SK-N-SH treated with all-trans-retinoic acid at 6 μM for 48 hours (cell line): ENCODE measurements around the gene CELSR2.

Source experiments
- ATAC-seq: fragments of 200-7000 bp; cut with Tn5 transposase; 3 replicates; pipeline ENCODE4 v1.9.1; 2020; ENCODE audit warnings: mild to moderate bottlenecking, moderate library complexity
- ARNTL ChIP-seq: fragments of 450-650 bp; formaldehyde crosslinking; IDR thresholded peaks from 2 replicates; pipeline ENCODE4 v1.5.0; 2020; ENCODE audit warnings: low read depth, mild to moderate bottlenecking, moderate library complexity, borderline replicate concordance
- BACH2 ChIP-seq: fragments of 250-450 bp; sonication (Bioruptor Pico); IDR thresholded peaks from 2 replicates; pipeline ENCODE4 v1.9.0; 2021; ENCODE audit warnings: mild to moderate bottlenecking, borderline replicate concordance
- CSDC2 ChIP-seq: fragments of 250-450 bp; sonication (Bioruptor Pico); IDR thresholded peaks from 2 replicates; pipeline ENCODE4 v1.5.0; 2020; ENCODE audit warnings: mild to moderate bottlenecking, moderate library complexity
- GLIS3 ChIP-seq: fragments of 250-450 bp; sonication (Bioruptor Pico); IDR thresholded peaks from 2 replicates; pipeline ENCODE4 v1.5.0; 2020; ENCODE audit warnings: mild to moderate bottlenecking, moderate library complexity
- ISL1 ChIP-seq: fragments of 250-450 bp; sonication (Bioruptor Pico); IDR thresholded peaks from 2 replicates; pipeline ENCODE4 v2.1.2; 2022; ENCODE audit warnings: mild to moderate bottlenecking, moderate library complexity
- OSR1 ChIP-seq: fragments of 250-450 bp; sonication (Bioruptor Pico); IDR thresholded peaks from 2 replicates; pipeline ENCODE4 v1.8.0; 2022; ENCODE audit warnings: moderate library complexity, mild to moderate bottlenecking, inconsistent platforms
- PPARA ChIP-seq: fragments of 250-450 bp; sonication (Bioruptor Pico); IDR thresholded peaks from 2 replicates; pipeline ENCODE4 v1.5.0; 2020; ENCODE audit warnings: mild to moderate bottlenecking, borderline replicate concordance
- RARB ChIP-seq: fragments of 250-450 bp; sonication (Bioruptor Pico); IDR thresholded peaks from 2 replicates; pipeline ENCODE4 v1.8.0; 2021; ENCODE audit warnings: mild to moderate bottlenecking, moderate library complexity
- TCF4 ChIP-seq: fragments of 250-450 bp; sonication (Bioruptor Pico); IDR thresholded peaks from 2 replicates; pipeline ENCODE4 v1.8.0; 2021; ENCODE audit warnings: mild to moderate bottlenecking, moderate library complexity, borderline replicate concordance
- TOX ChIP-seq: fragments of 250-450 bp; sonication (Bioruptor Pico); IDR thresholded peaks from 2 replicates; pipeline ENCODE4 v1.8.0; 2021; ENCODE audit warnings: mild to moderate bottlenecking, moderate library complexity, borderline replicate concordance
- ZC3H10 ChIP-seq: fragments of 250-450 bp; sonication (Bioruptor Pico); IDR thresholded peaks from 2 replicates; pipeline ENCODE4 v1.5.1; 2021; ENCODE audit warnings: mild to moderate bottlenecking, moderate library complexity
- ZFP3 ChIP-seq: fragments of 250-450 bp; sonication (Bioruptor Pico); IDR thresholded peaks from 2 replicates; pipeline ENCODE4 v1.5.0; 2020; ENCODE audit warnings: mild to moderate bottlenecking, moderate library complexity
- ZFP30 ChIP-seq: fragments of 450-650 bp; formaldehyde crosslinking; IDR thresholded peaks from 2 replicates; pipeline ENCODE4 v1.5.0; 2022; ENCODE audit warnings: mild to moderate bottlenecking, moderate library complexity
- ZNF565 ChIP-seq: fragments of 450-650 bp; formaldehyde crosslinking; conservative IDR thresholded peaks from 2 replicates; pipeline ENCODE4 v1.5.0; 2020; ENCODE audit warnings: low read depth, mild to moderate bottlenecking, moderate library complexity
- ZNF70 ChIP-seq: fragments of 450-650 bp; formaldehyde crosslinking; IDR thresholded peaks from 2 replicates; pipeline ENCODE4 v1.5.0; 2020; ENCODE audit warnings: mild to moderate bottlenecking, moderate library complexity
- ZNF8 ChIP-seq: fragments of 450-650 bp; formaldehyde crosslinking; IDR thresholded peaks from 2 replicates; pipeline ENCODE4 v1.5.0; 2020; ENCODE audit warnings: mild to moderate bottlenecking, moderate library complexity
- TF ChIP-seq, protein P1 (sequence below): fragments of 250-450 bp; sonication (Bioruptor Pico); IDR thresholded peaks from 2 replicates; pipeline ENCODE4 v1.5.0; 2020; ENCODE audit warnings: mild to moderate bottlenecking, moderate library complexity
- TF ChIP-seq, protein P2 (sequence below): fragments of 250-450 bp; sonication (Bioruptor Pico); IDR thresholded peaks from 2 replicates; pipeline ENCODE4 v1.5.1; 2020; ENCODE audit warnings: low read depth, mild to moderate bottlenecking, moderate library complexity
- TF ChIP-seq, protein P3 (sequence below): fragments of 250-450 bp; sonication (Bioruptor Pico); IDR thresholded peaks from 2 replicates; pipeline ENCODE4 v1.8.0; 2020; ENCODE audit warnings: mild to moderate bottlenecking, moderate library complexity, borderline replicate concordance
- TF ChIP-seq, protein P4 (sequence below): fragments of 250-450 bp; sonication (Bioruptor Pico); IDR thresholded peaks from 2 replicates; pipeline ENCODE4 v1.8.0; 2021; ENCODE audit warnings: low read depth, mild to moderate bottlenecking, moderate library complexity, borderline replicate concordance

The CELSR2 gene

DNA sequence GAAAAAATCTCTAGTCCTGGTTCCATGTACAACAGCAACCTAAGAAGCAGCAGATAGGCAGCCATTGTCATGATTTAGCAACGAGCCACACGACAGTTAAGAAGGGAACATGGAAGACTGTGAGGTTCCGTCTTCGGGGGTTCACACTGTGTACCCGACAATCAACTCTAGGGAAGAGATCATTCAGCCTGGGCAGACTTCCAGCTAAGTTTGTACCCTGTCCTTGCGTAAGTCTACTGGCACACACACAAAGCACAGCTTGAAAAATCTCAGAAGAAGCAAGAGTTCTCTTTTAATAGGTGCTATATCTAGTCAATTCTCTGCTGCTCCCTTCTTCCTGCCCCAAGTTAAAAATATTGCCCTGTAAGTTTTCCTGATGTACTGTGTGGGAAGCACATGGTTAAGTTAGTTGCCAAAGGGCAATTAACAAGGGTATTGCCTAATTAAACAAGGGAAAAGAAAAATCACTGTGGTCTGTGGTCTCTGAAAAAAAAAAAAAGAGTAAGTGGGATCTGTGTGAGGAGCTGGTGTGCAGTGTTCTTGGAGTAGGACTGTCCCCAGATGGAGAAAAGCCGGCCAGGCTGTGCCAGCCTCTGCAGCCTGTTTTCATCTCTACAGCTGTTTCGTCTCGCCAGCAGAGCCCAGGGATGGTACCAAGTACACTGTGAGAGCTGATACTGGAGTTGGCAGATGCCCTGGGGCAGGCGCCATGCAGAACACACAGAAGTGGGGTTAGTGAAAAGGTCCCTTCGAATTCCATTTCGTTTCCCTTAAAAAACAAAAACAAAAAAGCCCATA is 63.8 kb downstream of the CELSR2 start:
- TF ChIP-seq TCF4 (CRISPR knock-in tag) (no peak), ZNF565 (CRISPR knock-in tag) (no peak), ZFP3 (CRISPR knock-in tag) (no peak), ISL1 (CRISPR knock-in tag) (no peak), GLIS3 (CRISPR knock-in tag) (no peak), TOX (no peak), CSDC2 (CRISPR knock-in tag) (no peak), ZNF70 (CRISPR knock-in tag) (no peak), BACH2 (CRISPR knock-in tag) (no peak), OSR1 (CRISPR knock-in tag) (no peak), ZFP30 (CRISPR knock-in tag) (no peak), ZC3H10 (CRISPR knock-in tag) (no peak), ZNF8 (CRISPR knock-in tag) (no peak), PPARA (CRISPR knock-in tag) (no peak), RARB (no peak)
- TF ChIP-seq, protein P1, sequence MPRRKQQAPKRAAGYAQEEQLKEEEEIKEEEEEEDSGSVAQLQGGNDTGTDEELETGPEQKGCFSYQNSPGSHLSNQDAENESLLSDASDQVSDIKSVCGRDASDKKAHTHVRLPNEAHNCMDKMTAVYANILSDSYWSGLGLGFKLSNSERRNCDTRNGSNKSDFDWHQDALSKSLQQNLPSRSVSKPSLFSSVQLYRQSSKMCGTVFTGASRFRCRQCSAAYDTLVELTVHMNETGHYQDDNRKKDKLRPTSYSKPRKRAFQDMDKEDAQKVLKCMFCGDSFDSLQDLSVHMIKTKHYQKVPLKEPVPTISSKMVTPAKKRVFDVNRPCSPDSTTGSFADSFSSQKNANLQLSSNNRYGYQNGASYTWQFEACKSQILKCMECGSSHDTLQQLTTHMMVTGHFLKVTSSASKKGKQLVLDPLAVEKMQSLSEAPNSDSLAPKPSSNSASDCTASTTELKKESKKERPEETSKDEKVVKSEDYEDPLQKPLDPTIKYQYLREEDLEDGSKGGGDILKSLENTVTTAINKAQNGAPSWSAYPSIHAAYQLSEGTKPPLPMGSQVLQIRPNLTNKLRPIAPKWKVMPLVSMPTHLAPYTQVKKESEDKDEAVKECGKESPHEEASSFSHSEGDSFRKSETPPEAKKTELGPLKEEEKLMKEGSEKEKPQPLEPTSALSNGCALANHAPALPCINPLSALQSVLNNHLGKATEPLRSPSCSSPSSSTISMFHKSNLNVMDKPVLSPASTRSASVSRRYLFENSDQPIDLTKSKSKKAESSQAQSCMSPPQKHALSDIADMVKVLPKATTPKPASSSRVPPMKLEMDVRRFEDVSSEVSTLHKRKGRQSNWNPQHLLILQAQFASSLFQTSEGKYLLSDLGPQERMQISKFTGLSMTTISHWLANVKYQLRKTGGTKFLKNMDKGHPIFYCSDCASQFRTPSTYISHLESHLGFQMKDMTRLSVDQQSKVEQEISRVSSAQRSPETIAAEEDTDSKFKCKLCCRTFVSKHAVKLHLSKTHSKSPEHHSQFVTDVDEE (CRISPR knock-in tag) = no peak
- TF ChIP-seq, protein P2, sequence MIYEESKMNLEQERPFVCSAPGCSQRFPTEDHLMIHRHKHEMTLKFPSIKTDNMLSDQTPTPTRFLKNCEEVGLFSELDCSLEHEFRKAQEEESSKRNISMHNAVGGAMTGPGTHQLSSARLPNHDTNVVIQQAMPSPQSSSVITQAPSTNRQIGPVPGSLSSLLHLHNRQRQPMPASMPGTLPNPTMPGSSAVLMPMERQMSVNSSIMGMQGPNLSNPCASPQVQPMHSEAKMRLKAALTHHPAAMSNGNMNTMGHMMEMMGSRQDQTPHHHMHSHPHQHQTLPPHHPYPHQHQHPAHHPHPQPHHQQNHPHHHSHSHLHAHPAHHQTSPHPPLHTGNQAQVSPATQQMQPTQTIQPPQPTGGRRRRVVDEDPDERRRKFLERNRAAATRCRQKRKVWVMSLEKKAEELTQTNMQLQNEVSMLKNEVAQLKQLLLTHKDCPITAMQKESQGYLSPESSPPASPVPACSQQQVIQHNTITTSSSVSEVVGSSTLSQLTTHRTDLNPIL (CRISPR knock-in tag) = no peak
- TF ChIP-seq, protein P3, sequence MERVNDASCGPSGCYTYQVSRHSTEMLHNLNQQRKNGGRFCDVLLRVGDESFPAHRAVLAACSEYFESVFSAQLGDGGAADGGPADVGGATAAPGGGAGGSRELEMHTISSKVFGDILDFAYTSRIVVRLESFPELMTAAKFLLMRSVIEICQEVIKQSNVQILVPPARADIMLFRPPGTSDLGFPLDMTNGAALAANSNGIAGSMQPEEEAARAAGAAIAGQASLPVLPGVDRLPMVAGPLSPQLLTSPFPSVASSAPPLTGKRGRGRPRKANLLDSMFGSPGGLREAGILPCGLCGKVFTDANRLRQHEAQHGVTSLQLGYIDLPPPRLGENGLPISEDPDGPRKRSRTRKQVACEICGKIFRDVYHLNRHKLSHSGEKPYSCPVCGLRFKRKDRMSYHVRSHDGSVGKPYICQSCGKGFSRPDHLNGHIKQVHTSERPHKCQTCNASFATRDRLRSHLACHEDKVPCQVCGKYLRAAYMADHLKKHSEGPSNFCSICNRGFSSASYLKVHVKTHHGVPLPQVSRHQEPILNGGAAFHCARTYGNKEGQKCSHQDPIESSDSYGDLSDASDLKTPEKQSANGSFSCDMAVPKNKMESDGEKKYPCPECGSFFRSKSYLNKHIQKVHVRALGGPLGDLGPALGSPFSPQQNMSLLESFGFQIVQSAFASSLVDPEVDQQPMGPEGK (CRISPR knock-in tag) = no peak
- TF ChIP-seq, protein P4, sequence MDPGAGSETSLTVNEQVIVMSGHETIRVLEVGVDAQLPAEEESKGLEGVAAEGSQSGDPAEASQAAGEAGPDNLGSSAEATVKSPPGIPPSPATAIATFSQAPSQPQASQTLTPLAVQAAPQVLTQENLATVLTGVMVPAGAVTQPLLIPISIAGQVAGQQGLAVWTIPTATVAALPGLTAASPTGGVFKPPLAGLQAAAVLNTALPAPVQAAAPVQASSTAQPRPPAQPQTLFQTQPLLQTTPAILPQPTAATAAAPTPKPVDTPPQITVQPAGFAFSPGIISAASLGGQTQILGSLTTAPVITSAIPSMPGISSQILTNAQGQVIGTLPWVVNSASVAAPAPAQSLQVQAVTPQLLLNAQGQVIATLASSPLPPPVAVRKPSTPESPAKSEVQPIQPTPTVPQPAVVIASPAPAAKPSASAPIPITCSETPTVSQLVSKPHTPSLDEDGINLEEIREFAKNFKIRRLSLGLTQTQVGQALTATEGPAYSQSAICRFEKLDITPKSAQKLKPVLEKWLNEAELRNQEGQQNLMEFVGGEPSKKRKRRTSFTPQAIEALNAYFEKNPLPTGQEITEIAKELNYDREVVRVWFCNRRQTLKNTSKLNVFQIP = no peak
- no peak for ATAC-seq

DNA sequence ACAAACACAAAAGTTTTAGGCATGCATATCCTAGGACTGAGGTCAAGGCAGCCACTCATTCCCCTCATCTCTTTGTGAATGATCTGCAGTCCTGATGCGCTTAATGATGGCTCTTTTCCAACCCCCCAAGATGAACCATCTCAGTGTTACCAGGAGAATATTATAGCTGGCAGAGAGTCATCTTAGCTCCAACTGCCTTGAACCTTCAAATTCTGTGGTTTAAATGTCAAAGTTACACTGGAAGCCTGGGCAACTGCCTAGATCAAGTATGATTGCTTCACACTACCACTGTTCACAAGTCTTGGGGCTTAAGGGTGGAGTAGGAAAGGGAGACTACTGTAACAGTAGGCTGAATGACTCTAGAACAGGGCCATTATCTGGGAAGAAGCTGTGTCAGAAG is 65.5 kb downstream of the CELSR2 start:
- no peak for ATAC-seq
- TF ChIP-seq ARNTL (CRISPR knock-in tag) (no peak), ZNF565 (CRISPR knock-in tag) (no peak), ZNF70 (CRISPR knock-in tag) (no peak), ZFP30 (CRISPR knock-in tag) (no peak), ISL1 (CRISPR knock-in tag) (no peak), ZNF8 (CRISPR knock-in tag) (no peak)
- TF ChIP-seq, protein P2 (CRISPR knock-in tag) = no peak
- TF ChIP-seq, all 23 proteins: peak for 0

DNA sequence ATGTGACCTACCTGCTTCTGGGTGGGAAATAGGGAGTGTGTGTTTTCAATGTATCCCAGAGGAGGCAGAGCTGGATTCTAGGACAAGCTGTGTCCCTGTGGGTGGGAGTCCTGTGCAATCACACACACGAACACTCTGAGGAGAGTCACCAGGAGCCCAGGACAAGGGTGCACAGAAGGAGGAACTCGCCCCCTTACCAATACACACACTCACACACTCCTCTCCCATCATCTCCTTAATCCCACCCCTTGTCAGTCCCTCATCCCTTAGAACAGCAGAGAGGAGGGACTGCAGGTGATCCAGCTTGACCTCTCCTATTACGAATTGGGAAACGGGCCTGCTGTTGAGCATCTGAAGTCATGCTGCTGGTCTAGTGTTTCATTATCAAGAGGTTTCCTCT is 65.9 kb downstream of the CELSR2 start:
- no peak for TF ChIP-seq GLIS3 (CRISPR knock-in tag)
- TF ChIP-seq ISL1 (CRISPR knock-in tag) = no peak
- no peak for TF ChIP-seq RARB
- TF ChIP-seq, protein P1 (CRISPR knock-in tag) = no peak
- no peak for TF ChIP-seq TCF4 (CRISPR knock-in tag)
- TF ChIP-seq ZC3H10 (CRISPR knock-in tag) = no peak
- TF ChIP-seq, all 23 proteins: peak for 0
- no peak for ATAC-seq
